ENCODE measurements around the gene CTSH.

Gene CTSH

GRCh38 chr15:78977591-78978347 is 32.9 kb upstream of the CTSH start:
- no peak for DNase-seq

GRCh38 chr15:78977091-78977571 is 32.3 kb upstream of the CTSH start:
- DNase-seq = no peak

GRCh38 chr15:78976691-78977090 is 31.8 kb upstream of the CTSH start:
- no peak for DNase-seq

- DNase-seq = no peak
These were observed 29.5 kb upstream of the CTSH start for GRCh38 chr15:78974272-78974918.

- DNase-seq = no peak
These were observed 25.0 kb upstream of the CTSH start for GRCh38 chr15:78969687-78970349.

GRCh38 chr15:78968539-78969271 is 23.9 kb upstream of the CTSH start:
- DNase-seq = no peak

- DNase-seq = no peak
These were observed 23.3 kb upstream of the CTSH start for GRCh38 chr15:78968114-78968513.

GRCh38 chr15:78960308-78960707 is 15.5 kb upstream of the CTSH start:
- no peak for DNase-seq

GRCh38 chr15:78959360-78959759 is 14.5 kb upstream of the CTSH start:
- DNase-seq = no peak

- no peak for DNase-seq
These were observed 12.7 kb upstream of the CTSH start for GRCh38 chr15:78957416-78958093.

- DNase-seq = no peak
These were observed 12.1 kb upstream of the CTSH start for GRCh38 chr15:78956937-78957336.

GRCh38 chr15:78955355-78955754 is 10.5 kb upstream of the CTSH start:
- DNase-seq = no peak

GRCh38 chr15:78951841-78952238 is 7.0 kb upstream of the CTSH start:
- no peak for DNase-seq

- DNase-seq = no peak
These were observed 6.3 kb upstream of the CTSH start for GRCh38 chr15:78950902-78951840.

GRCh38 chr15:78950343-78950742 is 5.5 kb upstream of the CTSH start:
- DNase-seq = no peak

GRCh38 chr15:78949461-78949860 is 4.6 kb upstream of the CTSH start:
- DNase-seq = no peak

GRCh38 chr15:78947506-78947905 is 2.7 kb upstream of the CTSH start:
- no peak for DNase-seq

- DNase-seq = no peak
These were observed 1.6 kb upstream of the CTSH start for GRCh38 chr15:78946493-78946892.

- no peak for DNase-seq
These were observed 632 bp downstream of the CTSH start for GRCh38 chr15:78944202-78944625.

- no peak for DNase-seq
These were observed 1.2 kb downstream of the CTSH start for GRCh38 chr15:78943692-78944091.

- no peak for DNase-seq
These were observed 2.1 kb downstream of the CTSH start for GRCh38 chr15:78942741-78943140.
